HepG2 (cell line): ENCODE data around the gene HES6. TPM values are rescaled to one million over a fixed set of nuclear protein-coding genes. Genes with fewer than 3 reads are reported as not detected.

Experiments
- EZH2 ChIP-seq: conservative IDR thresholded peaks from 2 replicates; pipeline ENCODE4 v1.6.1; 2012; ENCODE audit warnings: mild to moderate bottlenecking, low read depth, low read length, moderate library complexity
- GATAD1 ChIP-seq: IDR thresholded peaks from 2 replicates; pipeline ENCODE4 v1.6.1; 2016; ENCODE audit warnings: missing genetic modification reagents, missing compliant biosample characterization
- MAX ChIP-seq: IDR thresholded peaks from 2 replicates; pipeline ENCODE4 v1.6.1; 2012; ENCODE audit warnings: inconsistent platforms
- U2AF1 ChIP-seq: fragments of 200-400 bp; formaldehyde crosslinking; optimal IDR thresholded peaks from 2 replicates; pipeline ENCODE3; 2017; ENCODE audit warnings: mild to moderate bottlenecking, low read depth, low read length
- ZFP82 ChIP-seq: sonication (generic); formaldehyde crosslinking; IDR thresholded peaks from 2 replicates; pipeline ENCODE4 v1.5.1; 2020; ENCODE audit warnings: mild to moderate bottlenecking, missing genetic modification reagents, borderline replicate concordance
- ZNF138 ChIP-seq: sonication (generic); formaldehyde crosslinking; IDR thresholded peaks from 2 replicates; pipeline ENCODE4 v1.5.0; 2020; ENCODE audit warnings: mild to moderate bottlenecking, low read depth, missing genetic modification reagents
- ZNF225 ChIP-seq: sonication (generic); formaldehyde crosslinking; IDR thresholded peaks from 2 replicates; pipeline ENCODE4 v1.4.0; 2020; ENCODE audit warnings: mild to moderate bottlenecking, missing genetic modification reagents
- ZNF275 ChIP-seq: sonication (generic); formaldehyde crosslinking; IDR thresholded peaks from 2 replicates; pipeline ENCODE4 v1.8.0; 2022; ENCODE audit warnings: missing genetic modification reagents, mild to moderate bottlenecking, inconsistent platforms, borderline replicate concordance
- ZNF33B ChIP-seq: sonication (generic); formaldehyde crosslinking; IDR thresholded peaks from 2 replicates; pipeline ENCODE4 v1.5.1; 2020; ENCODE audit warnings: mild to moderate bottlenecking, missing genetic modification reagents
- ZNF710 ChIP-seq: sonication (generic); formaldehyde crosslinking; IDR thresholded peaks from 2 replicates; pipeline ENCODE4 v1.5.0; 2020; ENCODE audit warnings: mild to moderate bottlenecking, missing genetic modification reagents, borderline replicate concordance
- polyA plus RNA-seq, 8 experiments: library from polyadenylated mRNA; depleted of rRNA in 3 of 8; stranded (reverse) in 7 of 8; unstranded in 1 of 8; fragments of >200 nt; fragmentation: Illumina TruSeq in 4 of 8; extraction: Trizol in 4 of 8; gene quantifications; 2 replicates each; pipeline versions ENCODE4 v1.2.1 to v1.2.3, GENCODE V29; 2011 to 2016; ENCODE audit warnings: low read depth in 4 of 8, missing spikeins in 1 of 8, mixed read lengths in 1 of 8; ENCODE audit not compliant: insufficient read depth in 1 of 8
- total RNA-seq, 5 experiments: library from RNA; depleted of rRNA; stranded (reverse); fragments of >200 nt; fragmentation: Illumina TruSeq; extraction: Trizol; gene quantifications; 2 replicates each; pipeline ENCODE4 v1.2.3, GENCODE V29; 2016; ENCODE audit warnings: low read depth in 1 of 5
- TF ChIP-seq, protein P1 (sequence below): sonication (generic); formaldehyde crosslinking; IDR thresholded peaks from 2 replicates; pipeline ENCODE4 v1.4.0; 2020; ENCODE audit warnings: mild to moderate bottlenecking, missing genetic modification reagents, borderline replicate concordance
- TF ChIP-seq, protein P2 (sequence below): sonication (generic); formaldehyde crosslinking; IDR thresholded peaks from 2 replicates; pipeline ENCODE4 v1.4.0; 2020; ENCODE audit warnings: missing genetic modification reagents, low read depth, mild to moderate bottlenecking, borderline replicate concordance
- TF ChIP-seq, protein P3 (sequence below): IDR thresholded peaks from 2 replicates; pipeline ENCODE4 v1.6.1; 2012; ENCODE audit warnings: low read depth, low read length, improper control_type of control experiment
- TF ChIP-seq, protein P4 (sequence below): sonication (generic); formaldehyde crosslinking; IDR thresholded peaks from 2 replicates; pipeline ENCODE4 v1.8.1; 2023; ENCODE audit warnings: missing genetic modification reagents, inconsistent platforms, borderline replicate concordance

Gene HES6
- total and polyA plus RNA-seq, 2 of the 13 experiments (the other 11 are each of a cell fraction or from before 2014, with no cell fraction given), result 19.5 to 82.8 TPM

- TF ChIP-seq ZFP82 (CRISPR knock-in tag), result no peak
- no peak for TF ChIP-seq ZNF225 (CRISPR knock-in tag)
- no peak for TF ChIP-seq EZH2
- TF ChIP-seq ZNF275 (CRISPR knock-in tag), result no peak
- TF ChIP-seq, protein P1, sequence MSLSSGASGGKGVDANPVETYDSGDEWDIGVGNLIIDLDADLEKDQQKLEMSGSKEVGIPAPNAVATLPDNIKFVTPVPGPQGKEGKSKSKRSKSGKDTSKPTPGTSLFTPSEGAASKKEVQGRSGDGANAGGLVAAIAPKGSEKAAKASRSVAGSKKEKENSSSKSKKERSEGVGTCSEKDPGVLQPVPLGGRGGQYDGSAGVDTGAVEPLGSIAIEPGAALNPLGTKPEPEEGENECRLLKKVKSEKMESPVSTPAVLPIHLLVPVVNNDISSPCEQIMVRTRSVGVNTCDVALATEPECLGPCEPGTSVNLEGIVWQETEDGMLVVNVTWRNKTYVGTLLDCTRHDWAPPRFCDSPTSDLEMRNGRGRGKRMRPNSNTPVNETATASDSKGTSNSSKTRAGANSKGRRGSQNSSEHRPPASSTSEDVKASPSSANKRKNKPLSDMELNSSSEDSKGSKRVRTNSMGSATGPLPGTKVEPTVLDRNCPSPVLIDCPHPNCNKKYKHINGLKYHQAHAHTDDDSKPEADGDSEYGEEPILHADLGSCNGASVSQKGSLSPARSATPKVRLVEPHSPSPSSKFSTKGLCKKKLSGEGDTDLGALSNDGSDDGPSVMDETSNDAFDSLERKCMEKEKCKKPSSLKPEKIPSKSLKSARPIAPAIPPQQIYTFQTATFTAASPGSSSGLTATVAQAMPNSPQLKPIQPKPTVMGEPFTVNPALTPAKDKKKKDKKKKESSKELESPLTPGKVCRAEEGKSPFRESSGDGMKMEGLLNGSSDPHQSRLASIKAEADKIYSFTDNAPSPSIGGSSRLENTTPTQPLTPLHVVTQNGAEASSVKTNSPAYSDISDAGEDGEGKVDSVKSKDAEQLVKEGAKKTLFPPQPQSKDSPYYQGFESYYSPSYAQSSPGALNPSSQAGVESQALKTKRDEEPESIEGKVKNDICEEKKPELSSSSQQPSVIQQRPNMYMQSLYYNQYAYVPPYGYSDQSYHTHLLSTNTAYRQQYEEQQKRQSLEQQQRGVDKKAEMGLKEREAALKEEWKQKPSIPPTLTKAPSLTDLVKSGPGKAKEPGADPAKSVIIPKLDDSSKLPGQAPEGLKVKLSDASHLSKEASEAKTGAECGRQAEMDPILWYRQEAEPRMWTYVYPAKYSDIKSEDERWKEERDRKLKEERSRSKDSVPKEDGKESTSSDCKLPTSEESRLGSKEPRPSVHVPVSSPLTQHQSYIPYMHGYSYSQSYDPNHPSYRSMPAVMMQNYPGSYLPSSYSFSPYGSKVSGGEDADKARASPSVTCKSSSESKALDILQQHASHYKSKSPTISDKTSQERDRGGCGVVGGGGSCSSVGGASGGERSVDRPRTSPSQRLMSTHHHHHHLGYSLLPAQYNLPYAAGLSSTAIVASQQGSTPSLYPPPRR (CRISPR knock-in tag), result no peak
- TF ChIP-seq GATAD1 (CRISPR knock-in tag), result no peak
- no peak for TF ChIP-seq U2AF1
- TF ChIP-seq, protein P2, sequence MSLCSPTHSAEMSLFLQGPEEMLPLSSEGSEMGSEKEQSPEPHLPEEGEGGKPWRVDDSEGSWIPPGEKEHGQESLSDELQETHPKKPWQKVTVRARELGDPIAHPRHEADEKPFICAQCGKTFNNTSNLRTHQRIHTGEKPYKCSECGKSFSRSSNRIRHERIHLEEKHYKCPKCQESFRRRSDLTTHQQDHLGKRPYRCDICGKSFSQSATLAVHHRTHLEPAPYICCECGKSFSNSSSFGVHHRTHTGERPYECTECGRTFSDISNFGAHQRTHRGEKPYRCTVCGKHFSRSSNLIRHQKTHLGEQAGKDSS (CRISPR knock-in tag), result peak; percentile 60; the same call in 1 of the 2 replicates
- no peak for TF ChIP-seq ZNF138
- peak; percentile 61; the same call in 1 of the 2 replicates for TF ChIP-seq ZNF33B
- TF ChIP-seq, protein P3, sequence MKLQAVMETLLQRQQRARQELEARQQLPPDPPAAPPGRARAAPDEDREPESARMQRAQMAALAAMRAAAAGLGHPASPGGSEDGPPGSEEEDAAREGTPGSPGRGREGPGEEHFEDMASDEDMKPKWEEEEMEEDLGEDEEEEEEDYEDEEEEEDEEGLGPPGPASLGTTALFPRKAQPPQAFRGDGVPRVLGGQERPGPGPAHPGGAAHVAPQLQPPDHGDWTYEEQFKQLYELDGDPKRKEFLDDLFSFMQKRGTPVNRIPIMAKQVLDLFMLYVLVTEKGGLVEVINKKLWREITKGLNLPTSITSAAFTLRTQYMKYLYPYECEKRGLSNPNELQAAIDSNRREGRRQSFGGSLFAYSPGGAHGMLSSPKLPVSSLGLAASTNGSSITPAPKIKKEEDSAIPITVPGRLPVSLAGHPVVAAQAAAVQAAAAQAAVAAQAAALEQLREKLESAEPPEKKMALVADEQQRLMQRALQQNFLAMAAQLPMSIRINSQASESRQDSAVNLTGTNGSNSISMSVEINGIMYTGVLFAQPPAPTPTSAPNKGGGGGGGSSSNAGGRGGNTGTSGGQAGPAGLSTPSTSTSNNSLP, result no peak
- TF ChIP-seq, protein P4, sequence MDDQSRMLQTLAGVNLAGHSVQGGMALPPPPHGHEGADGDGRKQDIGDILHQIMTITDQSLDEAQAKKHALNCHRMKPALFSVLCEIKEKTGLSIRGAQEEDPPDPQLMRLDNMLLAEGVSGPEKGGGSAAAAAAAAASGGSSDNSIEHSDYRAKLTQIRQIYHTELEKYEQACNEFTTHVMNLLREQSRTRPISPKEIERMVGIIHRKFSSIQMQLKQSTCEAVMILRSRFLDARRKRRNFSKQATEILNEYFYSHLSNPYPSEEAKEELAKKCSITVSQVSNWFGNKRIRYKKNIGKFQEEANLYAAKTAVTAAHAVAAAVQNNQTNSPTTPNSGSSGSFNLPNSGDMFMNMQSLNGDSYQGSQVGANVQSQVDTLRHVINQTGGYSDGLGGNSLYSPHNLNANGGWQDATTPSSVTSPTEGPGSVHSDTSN (CRISPR knock-in tag), result no peak
- TF ChIP-seq MAX, result peak; percentile 77
- no peak for TF ChIP-seq ZNF710 (CRISPR knock-in tag)
These were observed at the start of gene HES6 (continued) for GRCh38 chr2:238239863-238240756.
